Measurements from ENCODE around the gene HDAC11. TPM values are rescaled to one million over a fixed set of nuclear protein-coding genes. Genes with fewer than 3 reads are reported as not detected.
"Not testable (repeated sequence)": the region's sequence is repeated elsewhere in the genome, so short reads cannot be mapped to it uniquely, and the experiment has no call there.

Gene HDAC11
- total and polyA plus RNA-seq, 2 of the 13 experiments (the other 11 are each of a cell fraction or from before 2014, with no cell fraction given): 13.7 to 33.1 TPM

- in situ Hi-C loops (cut with HindIII; ENCODE audit: extremely low pct_ligation_motif_present, low pct_unique_long_range_greater_than_20kb) (no loop called here), intact Hi-C loops (cut with micrococcal nuclease; ENCODE audit: unreplicated experiment) (no loop called here)
- H3K79me2 ChIP-seq (ENCODE audit: insufficient read depth, low read length): no peaks in the 10 kb centered on the region
- ChIA-PET CTCF (ENCODE audit: low intra/inter-chr PET ratio, low total read pairs) (no interaction called here), POLR2A (no interaction called here)
- FAIRE-seq (no peak), ATAC-seq (0 out of 3 replicates have a peak, but pooled peaks have one; percentile 41), DNase-seq (ENCODE audit: low spot score) (no peak)
- H3K4me3 ChIP-seq (replicated peaks in 1 of 3; ENCODE audit: insufficient read depth in 1 of 3, low read depth in 2 of 3, low read length in 3 of 3): no peak overlapping the region
- H3K27ac ChIP-seq (ENCODE audit: extremely low read length, insufficient read depth, low read length): no peak overlapping the region
- H3K4me1 ChIP-seq (ENCODE audit: insufficient read depth, low read length): peaks cover 53% of the 10 kb centered on the region
- BruUV-seq (replicated peaks): no TSS peak
- H4K20me1 ChIP-seq (ENCODE audit: insufficient read depth, low read length): no peaks in the 10 kb centered on the region
- peak overlapping the region; percentile 18; the same call in 1 of the 2 replicates for H3K4me2 ChIP-seq (ENCODE audit: low read depth, low read length)
- no peak overlapping the region for H3K9ac ChIP-seq (ENCODE audit: insufficient read depth, low read depth, low read length)
- no peaks in the 10 kb centered on the region for H3K9me3 ChIP-seq (ENCODE audit: low read length)
- no peaks in the 10 kb centered on the region for H3K36me3 ChIP-seq (replicated peaks in 1 of 2; ENCODE audit: control insufficient read depth in 1 of 2, insufficient read depth in 2 of 2, low read length in 2 of 2)
- TF ChIP-seq NCOA5 (CRISPR knock-in tag; IDR thresholded peaks at IDR 0.05): no peak
- TF ChIP-seq EP300 (IDR thresholded peaks at IDR 0.05; ENCODE audit: low read depth in 2 of 2, low read length in 2 of 2): no peak
- no peak for TF ChIP-seq EP300 (CRISPR knock-in tag; IDR thresholded peaks at IDR 0.05; ENCODE audit: borderline replicate concordance)
- TF ChIP-seq ZNF281 (CRISPR knock-in tag; IDR thresholded peaks at IDR 0.05; ENCODE audit: borderline replicate concordance): no peak
- no peak for TF ChIP-seq NBN (conservative IDR thresholded peaks at IDR 0.05)
- no peak for TF ChIP-seq SMARCC2 (IDR thresholded peaks at IDR 0.05)
- WGBS (ENCODE audit: low lambda C conversion rate): 71% methylated on average over 5 of the region's 5 CpGs
- H3K27me3 ChIP-seq (ENCODE audit: control insufficient read depth in 1 of 2, insufficient read depth in 2 of 2, low read length in 2 of 2): no peaks in the 10 kb centered on the region
- no peak overlapping the region for H2AFZ ChIP-seq (ENCODE audit: low read length)
Observed at GRCh38 chr3:13433912-13434311, 46.2 kb upstream of the HDAC11 start.

- BruUV-seq (replicated peaks); CTCF ChIA-PET (ENCODE audit: low intra/inter-chr PET ratio, low total read pairs): not testable (repeated sequence)
- TF ChIP-seq ZNF121 (CRISPR knock-in tag; IDR thresholded peaks at IDR 0.05): peak; percentile 39; the same call in 1 of the 2 replicates
Observed at GRCh38 chr3:13436213-13436612, 43.9 kb upstream of the HDAC11 start.

More at GRCh38 chr3:13436213-13436612, 43.9 kb upstream of the HDAC11 start:
- H3K4me3 ChIP-seq (replicated peaks in 1 of 3; ENCODE audit: insufficient read depth in 1 of 3, low read depth in 2 of 3, low read length in 3 of 3); H2AFZ ChIP-seq (ENCODE audit: low read length); H3K36me3 ChIP-seq (replicated peaks in 1 of 2; ENCODE audit: control insufficient read depth in 1 of 2, insufficient read depth in 2 of 2, low read length in 2 of 2); H3K9me3 ChIP-seq (ENCODE audit: low read length); H3K4me2 ChIP-seq (ENCODE audit: low read depth, low read length); H4K20me1 ChIP-seq (ENCODE audit: insufficient read depth, low read length); in situ Hi-C loops (cut with HindIII; ENCODE audit: extremely low pct_ligation_motif_present, low pct_unique_long_range_greater_than_20kb); POLR2A ChIA-PET; intact Hi-C loops (cut with micrococcal nuclease; ENCODE audit: unreplicated experiment); H3K79me2 ChIP-seq (ENCODE audit: insufficient read depth, low read length); ATAC-seq; DNase-seq (ENCODE audit: low spot score); H3K27me3 ChIP-seq (ENCODE audit: control insufficient read depth in 1 of 2, insufficient read depth in 2 of 2, low read length in 2 of 2); H3K27ac ChIP-seq (ENCODE audit: extremely low read length, insufficient read depth, low read length); FAIRE-seq; H3K9ac ChIP-seq (ENCODE audit: insufficient read depth, low read depth, low read length): not testable (repeated sequence)
- 39% methylated on average over 4 of the region's 4 CpGs for WGBS (ENCODE audit: low lambda C conversion rate)
- peaks cover 31% of the 10 kb centered on the region for H3K4me1 ChIP-seq (ENCODE audit: insufficient read depth, low read length)

All from HepG2 (cell line).